GM23338 (cell line): ENCODE results near the gene FSIP1. TPM values are rescaled to one million over a fixed set of nuclear protein-coding genes. Genes with fewer than 3 reads are reported as not detected.

Experiments used
- ATAC-seq: fragments of 200-7000 bp; cut with Tn5 transposase; 3 replicates; pipeline ENCODE4 v1.9.1; 2020
- DNase-seq: peaks from one replicate; pipeline ENCODE4 v3.0.0-alpha.2; 2015; ENCODE audit warnings: low spot score
- H2AFZ ChIP-seq: fragments of 200-600 bp; sonication (generic); 2 replicates; pipeline ENCODE4 v1.8.0; 2016; ENCODE audit warnings: antibody characterized with exemption, mild to moderate bottlenecking, moderate library complexity
- H3F3A ChIP-seq: fragments of 200-600 bp; sonication (generic); replicated peaks from 2 replicates; pipeline ENCODE4 v1.8.0; 2017; ENCODE audit warnings: antibody characterized with exemption, mixed run types, low read depth
- H3K27ac ChIP-seq: fragments of 200-600 bp; sonication (generic); 2 replicates; pipeline ENCODE4 v1.6.1; 2016; ENCODE audit warnings: low read depth
- H3K27me3 ChIP-seq: fragments of 200-600 bp; sonication (generic); 2 replicates; pipeline ENCODE4 v1.8.0; 2016; ENCODE audit warnings: mild to moderate bottlenecking, mixed run types, moderate library complexity; ENCODE audit not compliant: insufficient read depth
- H3K36me3 ChIP-seq: fragments of 200-600 bp; sonication (generic); 2 replicates; pipeline ENCODE4 v1.8.0; 2016; ENCODE audit warnings: mild to moderate bottlenecking; ENCODE audit not compliant: insufficient read depth
- H3K4me1 ChIP-seq: fragments of 200-600 bp; sonication (generic); 2 replicates; pipeline ENCODE4 v1.8.0; 2016; ENCODE audit warnings: mild to moderate bottlenecking, moderate library complexity; ENCODE audit not compliant: insufficient read depth
- H3K4me2 ChIP-seq: fragments of 200-600 bp; sonication (generic); 2 replicates; pipeline ENCODE4 v1.7.1; 2017; ENCODE audit warnings: mixed run types
- H3K4me3 ChIP-seq: fragments of 200-600 bp; sonication (generic); 2 replicates; pipeline ENCODE4 v1.6.1; 2016; ENCODE audit warnings: mixed run types
- H3K79me2 ChIP-seq: fragments of 200-600 bp; sonication (generic); replicated peaks from 2 replicates; pipeline ENCODE4 v1.8.0; 2017; ENCODE audit warnings: mild to moderate bottlenecking; ENCODE audit not compliant: insufficient read depth
- H3K9me2 ChIP-seq: fragments of 200-600 bp; sonication (generic); 2 replicates; pipeline ENCODE4 v1.8.0; 2017; ENCODE audit not compliant: insufficient read depth
- H4K20me1 ChIP-seq: fragments of 200-600 bp; sonication (generic); replicated peaks from 2 replicates; pipeline ENCODE4 v1.8.0; 2017; ENCODE audit warnings: mild to moderate bottlenecking; ENCODE audit not compliant: insufficient read depth
- H3K27ac Mint-ChIP-seq: 2 replicates; pipeline ENCODE4 v1.8.0; 2020; ENCODE audit warnings: inconsistent platforms, mild to moderate bottlenecking, moderate library complexity, mixed read lengths
- H3K27me3 Mint-ChIP-seq: 3 replicates; pipeline ENCODE4 v1.8.0; 2022; ENCODE audit warnings: low read depth, mild to moderate bottlenecking, moderate library complexity, mixed read lengths, inconsistent platforms; ENCODE audit not compliant: insufficient read depth, poor library complexity
- H3K36me3 Mint-ChIP-seq: 3 replicates; pipeline ENCODE4 v1.8.0; 2021; ENCODE audit warnings: low read depth, mild to moderate bottlenecking, inconsistent platforms, moderate library complexity, mixed read lengths
- H3K4me1 Mint-ChIP-seq: 3 replicates; pipeline ENCODE4 v1.8.0; 2020; ENCODE audit warnings: mild to moderate bottlenecking, inconsistent platforms, mixed read lengths
- H3K4me3 Mint-ChIP-seq: 3 replicates; pipeline ENCODE4 v1.8.0; 2021; ENCODE audit warnings: moderate library complexity, mild to moderate bottlenecking, inconsistent platforms, mixed read lengths
- H3K9me3 Mint-ChIP-seq: 3 replicates; pipeline ENCODE4 v1.8.0; 2020; ENCODE audit warnings: moderate library complexity, mild to moderate bottlenecking, inconsistent platforms, mixed read lengths
- CREB1 ChIP-seq: fragments of 250-450 bp; sonication (Bioruptor Pico); IDR thresholded peaks from 2 replicates; pipeline ENCODE4 v1.5.0; 2020; ENCODE audit warnings: low read depth, mild to moderate bottlenecking, moderate library complexity
- EZH2phosphoT487 ChIP-seq: fragments of 200-600 bp; sonication (generic); IDR thresholded peaks from one replicate; pipeline ENCODE4 v1.8.1; 2018; ENCODE audit warnings: antibody characterized with exemption; ENCODE audit not compliant: unreplicated experiment
- JUNB ChIP-seq: IDR thresholded peaks from one replicate; pipeline ENCODE4 v1.6.1; 2016; ENCODE audit warnings: antibody characterized with exemption; ENCODE audit not compliant: unreplicated experiment
- REST ChIP-seq: IDR thresholded peaks from one replicate; pipeline ENCODE4 v1.6.1; 2018; ENCODE audit warnings: antibody characterized with exemption; ENCODE audit not compliant: unreplicated experiment
- STAT1 ChIP-seq: IDR thresholded peaks from one replicate; pipeline ENCODE4 v1.6.1; 2016; ENCODE audit warnings: antibody characterized with exemption; ENCODE audit not compliant: unreplicated experiment
- ZNF331 ChIP-seq: fragments of 250-450 bp; sonication (Bioruptor Pico); IDR thresholded peaks from 2 replicates; pipeline ENCODE4 v1.5.0; 2020; ENCODE audit warnings: low read depth, mild to moderate bottlenecking, moderate library complexity
- polyA plus RNA-seq: library from polyadenylated mRNA; unstranded; fragments of >200 nt; fragmentation: Nextera tagmentation; extraction: Ambion mirVana; gene quantifications from 2 replicates; pipeline ENCODE4 v1.2.1, GENCODE V29; 2016
- total RNA-seq: library from RNA; depleted of rRNA; stranded (reverse); fragments of >200 nt; shearing (Covaris generic); gene quantifications from 2 replicates; pipeline ENCODE4 v1.2.3, GENCODE V29; 2014
- TF ChIP-seq, protein P1 (sequence below): IDR thresholded peaks from 2 replicates; pipeline ENCODE4 v1.6.1; 2016; ENCODE audit warnings: antibody characterized with exemption
- TF ChIP-seq, protein P2 (sequence below): fragments of 250-450 bp; sonication (Bioruptor Pico); IDR thresholded peaks from 2 replicates; pipeline ENCODE4 v1.5.0; 2020; ENCODE audit warnings: mild to moderate bottlenecking, moderate library complexity

FSIP1 gene
- total and polyA plus RNA-seq, 2 experiments from 2014 or later: 0.92 to 2.1 TPM

GRCh38 chr15:39720081-39720480, 62.6 kb downstream of the FSIP1 start:
- Mint-ChIP-seq H3K4me1 (0 out of 3 replicates have a peak, but pooled peaks cover 3% of the 10 kb centered on the region), H3K4me3 (no peak overlapping the region), H3K9me3 (no peaks in the 10 kb centered on the region), H3K27me3 (no peaks in the 10 kb centered on the region), H3K27ac (no peak overlapping the region), H3K36me3 (no peaks in the 10 kb centered on the region)
- TF ChIP-seq REST: no peak
- no peak for TF ChIP-seq STAT1
- no peak for TF ChIP-seq EZH2phosphoT487
- TF ChIP-seq, protein P1, sequence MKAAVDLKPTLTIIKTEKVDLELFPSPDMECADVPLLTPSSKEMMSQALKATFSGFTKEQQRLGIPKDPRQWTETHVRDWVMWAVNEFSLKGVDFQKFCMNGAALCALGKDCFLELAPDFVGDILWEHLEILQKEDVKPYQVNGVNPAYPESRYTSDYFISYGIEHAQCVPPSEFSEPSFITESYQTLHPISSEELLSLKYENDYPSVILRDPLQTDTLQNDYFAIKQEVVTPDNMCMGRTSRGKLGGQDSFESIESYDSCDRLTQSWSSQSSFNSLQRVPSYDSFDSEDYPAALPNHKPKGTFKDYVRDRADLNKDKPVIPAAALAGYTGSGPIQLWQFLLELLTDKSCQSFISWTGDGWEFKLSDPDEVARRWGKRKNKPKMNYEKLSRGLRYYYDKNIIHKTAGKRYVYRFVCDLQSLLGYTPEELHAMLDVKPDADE: no peak
- TF ChIP-seq JUNB: no peak
- TF ChIP-seq, protein P2, sequence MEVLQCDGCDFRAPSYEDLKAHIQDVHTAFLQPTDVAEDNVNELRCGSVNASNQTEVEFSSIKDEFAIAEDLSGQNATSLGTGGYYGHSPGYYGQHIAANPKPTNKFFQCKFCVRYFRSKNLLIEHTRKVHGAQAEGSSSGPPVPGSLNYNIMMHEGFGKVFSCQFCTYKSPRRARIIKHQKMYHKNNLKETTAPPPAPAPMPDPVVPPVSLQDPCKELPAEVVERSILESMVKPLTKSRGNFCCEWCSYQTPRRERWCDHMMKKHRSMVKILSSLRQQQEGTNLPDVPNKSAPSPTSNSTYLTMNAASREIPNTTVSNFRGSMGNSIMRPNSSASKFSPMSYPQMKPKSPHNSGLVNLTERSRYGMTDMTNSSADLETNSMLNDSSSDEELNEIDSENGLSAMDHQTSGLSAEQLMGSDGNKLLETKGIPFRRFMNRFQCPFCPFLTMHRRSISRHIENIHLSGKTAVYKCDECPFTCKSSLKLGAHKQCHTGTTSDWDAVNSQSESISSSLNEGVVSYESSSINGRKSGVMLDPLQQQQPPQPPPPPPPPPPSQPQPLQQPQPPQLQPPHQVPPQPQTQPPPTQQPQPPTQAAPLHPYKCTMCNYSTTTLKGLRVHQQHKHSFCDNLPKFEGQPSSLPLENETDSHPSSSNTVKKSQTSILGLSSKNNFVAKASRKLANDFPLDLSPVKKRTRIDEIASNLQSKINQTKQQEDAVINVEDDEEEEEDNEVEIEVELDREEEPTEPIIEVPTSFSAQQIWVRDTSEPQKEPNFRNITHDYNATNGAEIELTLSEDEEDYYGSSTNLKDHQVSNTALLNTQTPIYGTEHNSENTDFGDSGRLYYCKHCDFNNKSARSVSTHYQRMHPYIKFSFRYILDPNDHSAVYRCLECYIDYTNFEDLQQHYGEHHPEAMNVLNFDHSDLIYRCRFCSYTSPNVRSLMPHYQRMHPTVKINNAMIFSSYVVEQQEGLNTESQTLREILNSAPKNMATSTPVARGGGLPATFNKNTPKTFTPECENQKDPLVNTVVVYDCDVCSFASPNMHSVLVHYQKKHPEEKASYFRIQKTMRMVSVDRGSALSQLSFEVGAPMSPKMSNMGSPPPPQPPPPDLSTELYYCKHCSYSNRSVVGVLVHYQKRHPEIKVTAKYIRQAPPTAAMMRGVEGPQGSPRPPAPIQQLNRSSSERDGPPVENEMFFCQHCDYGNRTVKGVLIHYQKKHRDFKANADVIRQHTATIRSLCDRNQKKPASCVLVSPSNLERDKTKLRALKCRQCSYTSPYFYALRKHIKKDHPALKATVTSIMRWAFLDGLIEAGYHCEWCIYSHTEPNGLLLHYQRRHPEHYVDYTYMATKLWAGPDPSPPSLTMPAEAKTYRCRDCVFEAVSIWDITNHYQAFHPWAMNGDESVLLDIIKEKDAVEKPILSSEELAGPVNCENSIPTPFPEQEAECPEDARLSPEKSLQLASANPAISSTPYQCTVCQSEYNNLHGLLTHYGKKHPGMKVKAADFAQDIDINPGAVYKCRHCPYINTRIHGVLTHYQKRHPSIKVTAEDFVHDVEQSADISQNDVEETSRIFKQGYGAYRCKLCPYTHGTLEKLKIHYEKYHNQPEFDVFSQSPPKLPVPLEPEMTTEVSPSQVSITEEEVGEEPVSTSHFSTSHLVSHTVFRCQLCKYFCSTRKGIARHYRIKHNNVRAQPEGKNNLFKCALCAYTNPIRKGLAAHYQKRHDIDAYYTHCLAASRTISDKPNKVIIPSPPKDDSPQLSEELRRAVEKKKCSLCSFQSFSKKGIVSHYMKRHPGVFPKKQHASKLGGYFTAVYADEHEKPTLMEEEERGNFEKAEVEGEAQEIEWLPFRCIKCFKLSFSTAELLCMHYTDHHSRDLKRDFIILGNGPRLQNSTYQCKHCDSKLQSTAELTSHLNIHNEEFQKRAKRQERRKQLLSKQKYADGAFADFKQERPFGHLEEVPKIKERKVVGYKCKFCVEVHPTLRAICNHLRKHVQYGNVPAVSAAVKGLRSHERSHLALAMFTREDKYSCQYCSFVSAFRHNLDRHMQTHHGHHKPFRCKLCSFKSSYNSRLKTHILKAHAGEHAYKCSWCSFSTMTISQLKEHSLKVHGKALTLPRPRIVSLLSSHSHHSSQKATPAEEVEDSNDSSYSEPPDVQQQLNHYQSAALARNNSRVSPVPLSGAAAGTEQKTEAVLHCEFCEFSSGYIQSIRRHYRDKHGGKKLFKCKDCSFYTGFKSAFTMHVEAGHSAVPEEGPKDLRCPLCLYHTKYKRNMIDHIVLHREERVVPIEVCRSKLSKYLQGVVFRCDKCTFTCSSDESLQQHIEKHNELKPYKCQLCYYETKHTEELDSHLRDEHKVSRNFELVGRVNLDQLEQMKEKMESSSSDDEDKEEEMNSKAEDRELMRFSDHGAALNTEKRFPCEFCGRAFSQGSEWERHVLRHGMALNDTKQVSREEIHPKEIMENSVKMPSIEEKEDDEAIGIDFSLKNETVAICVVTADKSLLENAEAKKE (CRISPR knock-in tag): no peak
- no peak for TF ChIP-seq CREB1 (CRISPR knock-in tag)
- TF ChIP-seq ZNF331: no peak
- H2AFZ ChIP-seq: no peak overlapping the region
- H3K4me3 ChIP-seq: no peak overlapping the region
- no peaks in the 10 kb centered on the region for H3F3A ChIP-seq
- no peak overlapping the region for H3K4me2 ChIP-seq
- no peak overlapping the region for H3K27ac ChIP-seq
- no peaks in the 10 kb centered on the region for H3K4me1 ChIP-seq
- no peak for ATAC-seq
- H3K79me2 ChIP-seq: no peaks in the 10 kb centered on the region
- no peaks in the 10 kb centered on the region for H3K9me2 ChIP-seq
- no peaks in the 10 kb centered on the region for H3K27me3 ChIP-seq
- no peaks in the 10 kb centered on the region for H3K36me3 ChIP-seq
- DNase-seq: no peak
- no peaks in the 10 kb centered on the region for H4K20me1 ChIP-seq
